IMR-90 (cell line): ENCODE data around the gene ZNF530.

Source experiments
- BHLHE40 ChIP-seq: fragments of 150-350 bp; IDR thresholded peaks from 2 replicates; pipeline ENCODE4 v1.6.1; 2016; ENCODE audit warnings: mild to moderate bottlenecking, low read depth, low read length
- CTCF ChIP-seq: conservative IDR thresholded peaks from 2 replicates; pipeline ENCODE4 v1.5.1; 2012; ENCODE audit warnings: mild to moderate bottlenecking, low read depth, low read length, improper control_type of control experiment
- ELK1 ChIP-seq: fragments of 150-350 bp; IDR thresholded peaks from 2 replicates; pipeline ENCODE4 v1.6.1; 2016; ENCODE audit warnings: low read depth, mild to moderate bottlenecking, low read length, moderate library complexity, borderline replicate concordance
- MAZ ChIP-seq: IDR thresholded peaks from 2 replicates; pipeline ENCODE4 v1.6.1; 2012; ENCODE audit warnings: low read depth, mild to moderate bottlenecking, low read length, improper control_type of control experiment, moderate library complexity, borderline replicate concordance
- NFE2L2 ChIP-seq: fragments of 150-350 bp; IDR thresholded peaks from 2 replicates; pipeline ENCODE4 v1.6.1; 2016; ENCODE audit warnings: low read depth, mild to moderate bottlenecking, low read length
- POLR2A ChIP-seq: IDR thresholded peaks from 2 replicates; pipeline ENCODE4 v1.6.1; 2012; ENCODE audit warnings: mild to moderate bottlenecking, low read depth, low read length
- RAD21 ChIP-seq: IDR thresholded peaks from 2 replicates; pipeline ENCODE4 v1.6.1; 2012; ENCODE audit warnings: low read length, improper control_type of control experiment
- TF ChIP-seq, protein P1 (sequence below): fragments of 150-350 bp; IDR thresholded peaks from 2 replicates; pipeline ENCODE4 v1.6.1; 2017; ENCODE audit warnings: mild to moderate bottlenecking, antibody characterized with exemption, low read length, low read depth

DNA sequence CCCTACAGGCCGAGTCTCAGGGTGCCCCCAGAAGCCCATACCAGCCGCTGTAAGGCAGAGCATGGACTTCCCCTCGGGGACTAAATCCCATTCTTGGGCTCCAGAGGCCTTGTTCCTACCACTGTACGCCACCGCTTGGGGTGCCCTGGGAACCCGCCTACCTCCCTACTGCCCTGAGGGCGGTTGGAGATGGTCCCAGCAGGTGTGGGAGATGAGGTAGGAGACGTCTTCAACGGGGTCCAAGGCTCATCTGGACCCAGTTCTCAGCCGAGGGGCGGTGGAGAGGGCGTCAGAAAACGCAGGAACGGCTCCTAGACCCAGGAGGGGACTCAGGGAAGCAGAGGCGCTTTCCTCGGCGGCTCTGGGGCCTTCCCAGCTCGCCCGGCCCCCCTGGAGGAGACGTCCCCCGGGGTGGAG is 16.6 kb upstream of the ZNF530 start:
- no peak for TF ChIP-seq CTCF
- TF ChIP-seq POLR2A: no peak
- no peak for TF ChIP-seq NFE2L2
- no peak for TF ChIP-seq ELK1
- TF ChIP-seq BHLHE40: no peak
- TF ChIP-seq, protein P1, sequence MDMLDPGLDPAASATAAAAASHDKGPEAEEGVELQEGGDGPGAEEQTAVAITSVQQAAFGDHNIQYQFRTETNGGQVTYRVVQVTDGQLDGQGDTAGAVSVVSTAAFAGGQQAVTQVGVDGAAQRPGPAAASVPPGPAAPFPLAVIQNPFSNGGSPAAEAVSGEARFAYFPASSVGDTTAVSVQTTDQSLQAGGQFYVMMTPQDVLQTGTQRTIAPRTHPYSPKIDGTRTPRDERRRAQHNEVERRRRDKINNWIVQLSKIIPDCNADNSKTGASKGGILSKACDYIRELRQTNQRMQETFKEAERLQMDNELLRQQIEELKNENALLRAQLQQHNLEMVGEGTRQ: no peak
- no peak for TF ChIP-seq MAZ
- no peak for TF ChIP-seq RAD21
